GM23248 (cell line): ENCODE data around the gene MAML2. TPM values are rescaled to one million over a fixed set of nuclear protein-coding genes. Genes with fewer than 3 reads are reported as not detected.

Source experiments
- DNase-seq: peaks from one replicate; pipeline ENCODE4 v3.0.0-alpha.2; 2015
- H2AFZ ChIP-seq: fragments of 200-600 bp; sonication (generic); 2 replicates; pipeline ENCODE4 v1.6.1; 2016; ENCODE audit warnings: antibody characterized with exemption
- H3F3A ChIP-seq: fragments of 200-600 bp; sonication (generic); 2 replicates; pipeline ENCODE4 v1.6.1; 2016; ENCODE audit warnings: mild to moderate bottlenecking, antibody characterized with exemption, mixed run types; ENCODE audit not compliant: insufficient read depth
- H3K27ac ChIP-seq: fragments of 200-600 bp; sonication (generic); 2 replicates; pipeline ENCODE4 v1.5.1; 2016; ENCODE audit warnings: mild to moderate bottlenecking
- H3K27me3 ChIP-seq: fragments of 200-600 bp; sonication (generic); replicated peaks from 2 replicates; pipeline ENCODE4 v1.6.1; 2016; ENCODE audit warnings: mild to moderate bottlenecking; ENCODE audit not compliant: insufficient read depth
- H3K36me3 ChIP-seq: fragments of 200-600 bp; sonication (generic); 2 replicates; pipeline ENCODE4 v1.6.1; 2016; ENCODE audit warnings: low read depth, mild to moderate bottlenecking
- H3K4me1 ChIP-seq: fragments of 200-600 bp; sonication (generic); 2 replicates; pipeline ENCODE4 v1.6.1; 2016; ENCODE audit warnings: mild to moderate bottlenecking; ENCODE audit not compliant: insufficient read depth
- H3K4me2 ChIP-seq: fragments of 200-600 bp; sonication (generic); one replicate; pipeline ENCODE4 v1.6.1; 2016; ENCODE audit warnings: mild to moderate bottlenecking; ENCODE audit not compliant: unreplicated experiment
- H3K4me3 ChIP-seq: fragments of 200-600 bp; sonication (generic); 2 replicates; pipeline ENCODE4 v1.5.1; 2016; ENCODE audit warnings: mild to moderate bottlenecking
- H3K79me2 ChIP-seq: fragments of 200-600 bp; sonication (generic); 2 replicates; pipeline ENCODE4 v1.6.1; 2016; ENCODE audit warnings: mild to moderate bottlenecking; ENCODE audit not compliant: insufficient read depth
- H3K9ac ChIP-seq: fragments of 200-600 bp; sonication (generic); 2 replicates; pipeline ENCODE4 v1.6.1; 2016; ENCODE audit warnings: mild to moderate bottlenecking
- H3K9me2 ChIP-seq: fragments of 200-600 bp; sonication (generic); 2 replicates; pipeline ENCODE4 v1.6.1; 2016; ENCODE audit warnings: mixed run types, mild to moderate bottlenecking, moderate library complexity; ENCODE audit not compliant: insufficient read depth
- H3K9me3 ChIP-seq: fragments of 200-600 bp; sonication (generic); one replicate; pipeline ENCODE4 v1.6.1; 2017; ENCODE audit warnings: low read depth
- H4K20me1 ChIP-seq: fragments of 200-600 bp; sonication (generic); 2 replicates; pipeline ENCODE4 v1.6.0; 2016; ENCODE audit not compliant: insufficient read depth
- EZH2 ChIP-seq: fragments of 200-600 bp; sonication (generic); IDR thresholded peaks from 2 replicates; pipeline ENCODE4 v1.6.1; 2018; ENCODE audit warnings: antibody characterized with exemption, mild to moderate bottlenecking; ENCODE audit not compliant: insufficient read depth, poor library complexity, severe bottlenecking
- EZH2phosphoT487 ChIP-seq: fragments of 200-600 bp; sonication (generic); IDR thresholded peaks from 2 replicates; pipeline ENCODE4 v1.6.1; 2018; ENCODE audit warnings: antibody characterized with exemption, moderate library complexity, mild to moderate bottlenecking, low read depth; ENCODE audit not compliant: insufficient read depth
- WGBS, 2 experiments: methylation state at CpG; one replicate each; pipeline ENCODE4 v1.1.6; 2015 to 2017; ENCODE audit warnings: low lambda C conversion rate in 2 of 2, low coverage in 1 of 2; ENCODE audit errors: missing lambda C conversion rate in 2 of 2; 5-methylcytosine and 5-hydroxymethylcytosine counted together
- in situ Hi-C: fragments of 300-500 bp; cut with MboI; formaldehyde crosslinking; loops from 2 replicates; pipeline ENCODE4 v1.15.0; 2020
- polyA plus RNA-seq: library from polyadenylated mRNA; unstranded; fragments of >200 nt; fragmentation: Nextera tagmentation; extraction: Ambion mirVana; gene quantifications from 2 replicates; pipeline ENCODE4 v1.2.1, GENCODE V29; 2016
- total RNA-seq: library from RNA; depleted of rRNA; stranded (reverse); fragments of >200 nt; shearing (Covaris generic); gene quantifications from 2 replicates; pipeline ENCODE4 v1.2.3, GENCODE V29; 2014

MAML2 gene
- total and polyA plus RNA-seq, 2 experiments from 2014 or later, result 7.4 to 23.7 TPM

DNA sequence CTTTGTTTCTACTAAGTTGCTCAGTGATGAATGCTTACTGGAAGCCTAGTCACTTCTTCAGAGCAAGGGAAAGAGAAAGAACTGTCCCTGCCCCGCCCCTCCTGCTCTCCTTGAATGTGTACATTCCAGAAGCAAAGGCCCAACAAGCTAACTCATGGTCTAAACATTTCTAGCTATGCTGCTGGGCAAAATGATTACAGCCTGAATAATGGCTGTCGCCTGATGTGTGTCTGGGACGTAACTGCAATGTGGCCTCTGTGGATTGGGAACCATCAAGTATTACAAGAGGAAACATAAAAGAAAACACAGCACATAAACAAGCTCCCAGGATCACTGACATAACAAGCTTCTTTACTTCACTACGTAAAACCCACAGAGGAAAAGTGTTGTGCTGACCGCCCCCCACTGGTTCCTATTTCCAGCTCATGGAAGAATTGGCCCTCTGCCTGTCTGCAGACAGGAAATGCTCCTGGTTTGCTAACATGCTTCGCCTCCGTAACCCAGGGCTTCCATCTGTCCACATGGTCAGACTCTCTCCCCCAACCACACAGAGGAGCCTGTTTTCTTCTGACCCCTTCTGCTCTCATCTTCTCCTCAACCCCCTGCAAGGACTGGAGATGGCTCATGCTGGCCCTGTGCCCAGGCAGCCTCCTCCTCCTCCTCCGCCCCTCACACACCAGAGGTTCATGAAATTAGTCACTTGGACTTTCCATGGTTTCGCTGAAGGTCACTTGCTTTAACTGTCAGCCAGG is 187.2 kb downstream of the MAML2 start:
- TF ChIP-seq EZH2, result no peak
- no peak for TF ChIP-seq EZH2phosphoT487
- H3K79me2 ChIP-seq, result peaks cover 77% of the 10 kb centered on the region
- DNase-seq, result peak; percentile 98
- in situ Hi-C loops, result no loop called here
- H3K9ac ChIP-seq, result peak overlapping the region; percentile 84
- H3F3A ChIP-seq, result peaks cover 72% of the 10 kb centered on the region
- H4K20me1 ChIP-seq, result no peaks in the 10 kb centered on the region
- no peaks in the 10 kb centered on the region for H3K9me2 ChIP-seq
- no peaks in the 10 kb centered on the region for H3K9me3 ChIP-seq
- H3K4me1 ChIP-seq, result peaks cover 76% of the 10 kb centered on the region
- 2% methylated on average over 9 of the region's 9 CpGs for WGBS, 2 experiments
- no peaks in the 10 kb centered on the region for H3K27me3 ChIP-seq
- no peaks in the 10 kb centered on the region for H3K36me3 ChIP-seq
- peak overlapping the region; percentile 100 for H3K27ac ChIP-seq
- H3K4me2 ChIP-seq, result peak overlapping the region; percentile 94
- peak overlapping the region; percentile 58 for H3K4me3 ChIP-seq
- H2AFZ ChIP-seq, result no peak overlapping the region; the same call in 1 of the 2 replicates

DNA sequence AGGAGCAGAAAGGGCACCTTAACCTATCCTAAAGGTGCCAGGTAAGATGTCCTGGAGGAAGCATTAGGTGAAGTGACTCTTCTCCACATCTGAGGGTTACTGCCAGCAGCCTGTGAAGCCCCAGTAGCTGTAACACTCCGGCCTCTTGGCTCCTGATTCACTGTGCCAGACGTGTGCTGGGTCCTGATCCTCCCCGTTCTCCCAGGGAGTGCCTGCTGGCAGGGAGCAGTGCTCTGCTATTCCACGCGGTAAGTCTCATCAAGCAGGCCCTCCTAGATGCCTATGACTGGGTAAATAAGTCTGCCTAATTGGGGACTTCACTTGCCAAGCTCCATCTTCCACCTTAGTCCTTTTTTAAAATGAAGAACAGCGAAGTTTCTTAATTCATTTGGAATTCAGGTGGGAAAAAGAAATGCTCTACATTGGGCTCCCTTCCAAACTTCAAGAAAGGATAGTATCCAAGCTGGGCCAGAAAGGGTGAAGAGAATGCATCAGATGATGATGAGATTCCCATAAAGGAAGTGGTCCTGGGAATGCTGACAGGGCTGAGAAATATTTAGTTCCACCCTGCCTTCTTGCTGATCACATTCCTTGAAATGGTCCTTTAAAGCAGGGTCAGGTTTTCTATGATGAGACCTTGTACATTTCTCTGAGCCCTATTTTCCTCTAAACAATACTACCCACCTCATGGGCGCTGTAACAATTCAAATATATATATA is 188.0 kb downstream of the MAML2 start:
- Histone ChIP-seq H2AFZ (no peak overlapping the region), H3K4me2 (peak overlapping the region; percentile 72), H3K36me3 (no peaks in the 10 kb centered on the region), H3K79me2 (peaks cover 76% of the 10 kb centered on the region), H3K27me3 (no peaks in the 10 kb centered on the region), H3K4me1 (peaks cover 84% of the 10 kb centered on the region), H3K9me2 (no peaks in the 10 kb centered on the region), H3K4me3 (peak overlapping the region; percentile 35), H3K9ac (peak overlapping the region; percentile 84), H3K9me3 (no peaks in the 10 kb centered on the region), H3K27ac (peak overlapping the region; percentile 100), H3F3A (peaks cover 79% of the 10 kb centered on the region), H4K20me1 (no peaks in the 10 kb centered on the region)
- in situ Hi-C loops, result no loop called here
- WGBS, 2 experiments, result 21% methylated on average over 7 of the region's 7 CpGs
- TF ChIP-seq EZH2phosphoT487 (no peak), EZH2 (no peak)
- DNase-seq, result peak; percentile 81

DNA sequence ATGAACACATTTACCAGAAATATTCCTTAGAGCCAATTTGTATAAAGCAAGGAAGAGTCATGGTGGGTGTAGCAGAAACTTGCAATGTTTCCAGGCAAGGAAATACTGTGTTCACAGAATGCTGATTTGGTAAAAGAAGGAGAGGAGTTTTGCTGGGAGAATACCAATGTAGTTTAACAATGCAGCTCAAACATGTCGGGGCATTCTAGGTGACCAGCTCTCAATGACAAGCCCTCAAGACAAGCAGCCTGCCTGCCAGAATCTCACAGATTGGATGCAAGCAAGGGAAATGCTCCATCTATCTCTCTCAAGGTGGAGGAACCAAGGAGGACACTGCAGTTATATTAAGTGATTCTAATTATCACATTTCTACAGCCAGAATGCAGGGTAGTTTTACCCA is 190.4 kb downstream of the MAML2 start:
- peaks cover 68% of the 10 kb centered on the region for H3K79me2 ChIP-seq
- H3F3A ChIP-seq, result peaks cover 85% of the 10 kb centered on the region
- peak; percentile 36 for DNase-seq
- H2AFZ ChIP-seq, result no peak overlapping the region
- H3K4me3 ChIP-seq, result no peak overlapping the region
- H3K9me3 ChIP-seq, result no peaks in the 10 kb centered on the region
- WGBS, 2 experiments, result 84 to 100% methylated on average over 1 of the region's 1 CpG
- in situ Hi-C loops, result no loop called here
- no peaks in the 10 kb centered on the region for H3K36me3 ChIP-seq
- H4K20me1 ChIP-seq, result no peaks in the 10 kb centered on the region
- H3K27me3 ChIP-seq, result no peaks in the 10 kb centered on the region
- H3K4me1 ChIP-seq, result peaks cover 94% of the 10 kb centered on the region
- peak overlapping the region; percentile 17; the same call in 1 of the 2 replicates for H3K9ac ChIP-seq
- TF ChIP-seq EZH2 (no peak), EZH2phosphoT487 (no peak)
- H3K4me2 ChIP-seq, result peak overlapping the region; percentile 8
- H3K9me2 ChIP-seq, result no peaks in the 10 kb centered on the region
- H3K27ac ChIP-seq, result peak overlapping the region; percentile 100

DNA sequence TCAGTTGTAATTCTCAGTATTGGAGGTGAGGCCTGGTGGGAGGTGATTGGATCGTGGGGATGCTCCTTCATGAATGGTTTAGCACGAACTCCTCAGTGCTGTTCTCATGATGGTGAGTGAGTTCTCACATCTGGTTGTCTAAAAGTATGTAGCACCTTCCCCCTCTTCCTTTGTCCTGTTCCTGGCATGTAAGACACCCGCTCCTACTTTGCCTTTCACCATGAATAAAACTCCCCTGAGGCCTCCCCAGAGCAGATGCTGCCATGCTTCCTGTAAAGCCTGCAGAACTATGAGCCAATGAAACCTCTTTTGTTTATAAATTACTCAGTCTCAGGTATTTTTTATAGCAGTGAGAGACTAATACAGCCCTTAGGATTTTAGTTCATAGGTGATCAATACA is 191.5 kb downstream of the MAML2 start:
- 89 to 99% methylated on average over 3 of the region's 3 CpGs for WGBS, 2 experiments
- Histone ChIP-seq H3K9me2 (no peaks in the 10 kb centered on the region), H3F3A (peaks cover 85% of the 10 kb centered on the region), H2AFZ (no peak overlapping the region), H4K20me1 (no peaks in the 10 kb centered on the region), H3K9ac (no peak overlapping the region), H3K9me3 (no peaks in the 10 kb centered on the region), H3K79me2 (peaks cover 73% of the 10 kb centered on the region), H3K27ac (peak overlapping the region; percentile 100), H3K4me3 (no peak overlapping the region), H3K4me2 (peak overlapping the region; percentile 56), H3K36me3 (no peaks in the 10 kb centered on the region), H3K27me3 (no peaks in the 10 kb centered on the region), H3K4me1 (peaks cover 94% of the 10 kb centered on the region)
- DNase-seq, result no peak
- in situ Hi-C loops, result no loop called here
- TF ChIP-seq EZH2 (no peak), EZH2phosphoT487 (no peak)
